Measurements from ENCODE around the gene CCNQ.

The CCNQ gene

DNA sequence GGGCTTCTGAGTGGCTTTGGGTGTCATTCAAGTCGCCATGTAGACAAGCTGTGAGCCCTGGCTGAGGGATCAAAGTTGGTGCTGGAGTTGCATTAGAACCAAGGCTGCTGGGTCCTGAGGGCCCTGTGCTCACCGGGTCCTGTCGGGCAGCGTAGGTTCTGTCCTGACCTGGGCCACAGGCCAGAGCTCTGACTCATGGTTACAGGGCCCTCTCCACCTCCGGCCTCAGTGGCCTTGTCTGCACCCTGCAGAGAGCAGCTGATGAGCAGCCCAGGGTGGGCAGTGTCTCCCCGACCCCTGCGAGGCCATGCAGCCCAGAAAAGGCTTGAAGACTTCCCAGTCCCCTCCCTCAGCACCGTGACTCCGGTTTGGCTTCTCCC, 59.0 kb downstream of the CCNQ start:
- Mint-ChIP-seq H3K36me3 (ENCODE audit: low read depth) (no peaks in the 10 kb centered on the region), H3K4me1 (ENCODE audit: low read depth) (no peaks in the 10 kb centered on the region), H3K9me3 (no peaks in the 10 kb centered on the region), H3K27me3 (ENCODE audit: low read depth) (no peaks in the 10 kb centered on the region), H3K27ac (no peak overlapping the region), H3K4me3 (no peak overlapping the region)

DNA sequence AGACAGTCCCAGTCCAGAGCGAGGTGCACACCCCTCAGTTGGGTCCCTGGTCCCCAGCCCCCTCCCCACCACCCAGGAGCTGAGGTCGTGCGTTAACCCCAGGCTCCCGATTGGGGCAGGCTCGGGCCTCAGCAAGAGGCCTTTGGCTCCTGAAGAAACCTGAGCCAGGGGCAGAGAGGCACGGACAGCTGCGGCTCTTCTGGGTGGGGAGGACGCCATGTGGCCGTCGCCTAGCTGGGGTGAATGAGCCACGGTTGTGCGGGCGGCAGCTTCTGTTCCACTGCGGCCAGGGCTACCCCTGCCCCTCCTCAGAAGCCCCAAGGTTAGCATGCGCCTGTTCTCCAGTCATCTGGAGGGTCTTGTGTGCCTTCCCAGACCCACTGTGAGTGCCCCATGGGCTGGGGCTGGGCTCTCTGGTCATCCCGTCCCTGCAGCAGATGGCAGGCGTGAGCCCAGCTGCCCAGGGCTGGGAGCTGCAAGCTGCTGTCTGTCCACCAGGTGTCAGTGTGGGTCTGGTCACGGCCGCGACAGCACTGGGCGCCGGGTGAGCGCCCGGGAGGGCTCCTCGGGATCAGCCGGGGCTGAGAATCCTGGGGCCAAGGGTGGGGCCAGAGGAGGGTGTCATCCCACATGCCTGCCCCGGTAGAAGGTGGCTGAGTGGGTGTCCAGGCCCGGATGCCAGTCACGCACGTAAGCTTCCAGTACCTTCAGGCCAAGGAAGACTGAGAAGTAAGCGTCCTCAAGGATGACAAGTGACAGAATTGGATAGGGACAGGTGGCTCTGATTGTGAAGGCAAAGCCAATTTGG, 59.6 kb downstream of the CCNQ start:
- no peak overlapping the region for H3K27ac Mint-ChIP-seq

GRCh38 chrX:153538424-153538823, 60.5 kb downstream of the CCNQ start:
- Mint-ChIP-seq H3K4me1 (ENCODE audit: low read depth) (no peaks in the 10 kb centered on the region), H3K4me3 (no peak overlapping the region), H3K36me3 (ENCODE audit: low read depth) (no peaks in the 10 kb centered on the region), H3K9me3 (no peaks in the 10 kb centered on the region), H3K27ac (no peak overlapping the region), H3K27me3 (ENCODE audit: low read depth) (no peaks in the 10 kb centered on the region)

More for the DNA sequence above, 59.6 kb downstream of the CCNQ start:
- Mint-ChIP-seq H3K4me3 (no peak overlapping the region), H3K4me1 (ENCODE audit: low read depth) (no peaks in the 10 kb centered on the region), H3K36me3 (ENCODE audit: low read depth) (no peaks in the 10 kb centered on the region), H3K27me3 (ENCODE audit: low read depth) (no peaks in the 10 kb centered on the region), H3K9me3 (no peaks in the 10 kb centered on the region)
